ENCODE data around the gene POLD3.
"Not testable (repeated sequence)": the region's sequence is repeated elsewhere in the genome, so short reads cannot be mapped to it uniquely, and the experiment has no call there.

POLD3 gene

DNA sequence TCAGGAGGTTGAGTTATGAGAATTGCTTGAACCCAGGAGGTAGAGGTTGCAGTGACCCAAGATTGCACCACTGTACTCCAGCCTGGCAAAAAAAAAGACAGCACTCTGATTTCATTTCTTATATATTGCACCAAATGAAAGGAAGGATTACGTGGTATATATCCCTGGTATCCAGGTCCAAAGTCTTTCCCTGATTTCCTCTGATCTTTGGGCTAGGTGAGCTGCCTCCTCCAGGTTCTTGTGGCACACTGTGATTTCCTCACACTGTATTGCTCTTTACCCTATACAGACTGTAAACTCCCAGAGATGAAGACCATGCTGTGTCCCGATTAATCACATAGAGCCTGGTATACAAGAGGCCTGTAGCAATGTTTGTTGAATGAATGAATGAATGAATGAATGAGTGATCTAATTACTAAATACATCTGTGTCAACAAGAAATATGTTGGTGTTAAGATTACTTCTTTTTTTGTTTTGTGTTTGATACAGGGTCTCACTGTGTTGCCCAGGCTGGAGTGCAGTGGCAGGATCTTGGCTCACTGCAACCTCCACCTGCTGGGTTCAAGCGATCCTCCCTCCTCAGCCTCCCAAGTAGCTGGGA is 9.3 kb upstream of the POLD3 start:
- FAIRE-seq: no peak

DNA sequence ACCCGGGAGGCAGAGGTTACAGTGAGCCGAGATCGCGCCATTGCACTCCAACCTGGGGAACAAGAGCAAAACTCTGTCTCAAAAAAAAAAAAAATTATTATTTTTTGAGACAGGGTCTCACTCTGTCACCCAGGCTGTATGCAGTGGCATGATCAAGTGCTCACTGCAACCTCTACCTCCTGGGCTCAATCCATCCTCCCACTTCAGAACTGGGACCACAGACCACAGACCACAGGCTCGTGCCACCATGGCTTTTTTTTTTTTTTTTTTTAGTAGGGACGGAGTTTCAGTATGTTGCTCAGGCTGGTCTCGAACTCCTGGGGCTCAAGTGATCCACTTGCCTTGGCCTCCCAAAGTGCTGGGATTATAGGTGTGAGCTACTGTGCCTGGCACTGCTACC is 1.9 kb upstream of the POLD3 start:
- not testable (repeated sequence) for FAIRE-seq

DNA sequence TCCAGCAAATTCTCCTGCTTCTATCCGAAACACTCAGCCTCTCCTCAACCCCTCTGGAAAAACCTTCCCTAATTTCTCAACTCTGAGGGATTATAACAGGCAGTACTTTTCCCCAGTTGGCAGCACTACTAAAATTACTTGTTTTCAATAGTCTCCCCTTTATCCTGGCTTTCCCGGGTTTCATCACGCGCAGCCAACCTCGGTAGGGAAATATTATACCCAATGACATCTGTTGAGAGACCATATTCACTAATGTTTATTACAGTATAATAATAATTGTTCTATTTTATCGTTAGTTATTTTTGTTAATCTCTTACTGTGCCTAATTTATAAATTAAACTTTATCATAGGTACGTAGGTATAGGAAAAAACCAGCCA is 330 bp upstream of the POLD3 start:
- no peak for FAIRE-seq

DNA sequence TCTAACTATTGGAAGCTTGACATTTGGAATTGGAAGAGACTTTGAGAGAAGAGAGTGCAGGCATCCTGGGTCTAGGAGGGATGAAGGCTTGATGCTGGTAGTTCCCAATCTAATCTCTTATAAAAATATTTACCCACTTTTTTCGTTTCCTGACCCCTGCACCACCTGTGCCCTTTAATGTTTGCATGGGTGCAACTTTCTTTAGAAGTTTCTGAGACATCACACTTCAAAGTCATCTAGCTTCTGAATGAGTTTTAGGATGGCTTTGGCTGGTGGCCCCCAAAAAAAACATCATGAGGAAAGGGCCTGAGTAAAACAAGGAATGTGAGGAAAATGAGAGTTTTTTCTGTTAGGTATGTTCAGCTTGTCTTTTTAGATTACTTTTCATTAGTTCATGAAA is 1.1 kb downstream of the POLD3 start:
- no peak for FAIRE-seq

DNA sequence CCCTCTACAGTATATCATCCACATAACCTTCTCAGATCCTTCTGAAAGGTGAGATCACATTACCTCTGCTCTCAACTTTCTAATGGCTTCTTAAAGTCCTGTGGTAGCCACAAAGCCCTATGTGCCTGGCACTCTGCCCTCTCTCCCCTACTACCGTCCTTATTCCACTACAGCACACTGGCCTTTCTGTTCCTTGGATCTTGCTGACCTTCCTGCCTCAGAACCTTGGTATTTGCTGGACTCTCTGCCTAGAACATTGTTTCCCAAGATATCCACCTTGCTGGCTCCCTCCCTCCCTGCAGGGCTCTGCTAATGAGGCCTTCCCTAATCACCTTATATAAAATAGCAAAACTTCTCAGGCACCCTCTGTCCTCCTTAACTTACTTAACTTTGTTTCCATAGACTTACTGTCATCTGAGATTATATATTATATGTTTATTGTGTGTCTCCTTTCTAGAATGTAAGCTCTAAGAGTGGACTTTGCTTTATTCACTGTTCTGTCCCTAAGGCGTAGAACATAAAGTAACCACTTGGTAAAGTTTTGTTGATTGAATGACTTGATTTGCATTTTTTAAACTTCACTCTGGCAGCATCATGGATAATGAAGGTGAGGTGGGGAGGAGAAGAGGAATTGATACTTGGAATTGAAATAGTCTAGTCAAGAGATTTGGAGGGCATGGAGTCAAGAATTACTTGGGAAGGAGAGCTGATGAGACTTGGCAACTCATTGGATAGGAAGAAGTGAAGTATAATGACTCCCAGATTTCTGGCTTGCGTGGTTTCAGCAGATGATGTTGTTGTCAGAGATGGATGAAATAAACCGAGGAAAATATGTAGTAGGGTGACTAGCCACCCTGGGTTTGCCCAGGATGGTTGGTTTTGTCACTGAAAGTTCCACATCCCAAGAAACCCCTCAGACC is 10.5 kb downstream of the POLD3 start:
- FAIRE-seq: no peak

DNA sequence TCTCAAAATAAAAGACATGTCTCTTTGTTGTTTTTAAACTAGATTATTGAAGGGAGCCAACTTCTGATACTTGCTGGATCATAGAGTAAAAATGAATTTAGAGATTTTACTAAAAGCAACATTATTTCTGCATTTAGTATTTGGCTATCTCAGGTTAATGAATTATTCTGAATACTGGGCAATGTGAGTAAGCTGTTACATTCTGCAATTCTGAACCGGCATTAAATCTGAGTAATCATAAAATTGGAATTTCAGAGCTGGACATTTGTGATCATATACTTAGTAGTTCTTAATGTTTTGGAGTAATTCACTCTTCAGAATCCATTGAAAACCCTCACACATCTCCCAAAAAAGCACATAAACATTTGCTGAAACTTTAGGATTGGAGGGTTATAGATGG is 11.5 kb downstream of the POLD3 start:
- no peak for FAIRE-seq

DNA sequence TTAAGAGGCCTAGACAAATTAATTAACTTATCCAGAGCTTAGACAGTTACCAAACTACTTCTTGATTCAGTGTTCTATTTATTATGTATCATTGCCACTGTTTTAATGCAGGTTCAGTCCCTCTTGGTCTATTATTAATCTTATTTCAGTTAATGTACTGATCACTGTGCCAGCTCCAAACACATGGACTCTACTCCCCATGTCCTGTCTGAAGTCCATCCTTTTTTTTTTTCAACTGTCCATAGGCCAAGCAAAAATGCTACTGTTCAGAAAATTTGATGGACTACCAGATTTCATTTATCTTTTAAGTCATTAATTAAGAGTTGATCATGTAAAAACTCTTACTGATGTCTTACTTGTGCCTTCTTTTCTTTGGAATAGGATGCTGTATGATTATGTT is 11.9 kb downstream of the POLD3 start:
- no peak for FAIRE-seq

DNA sequence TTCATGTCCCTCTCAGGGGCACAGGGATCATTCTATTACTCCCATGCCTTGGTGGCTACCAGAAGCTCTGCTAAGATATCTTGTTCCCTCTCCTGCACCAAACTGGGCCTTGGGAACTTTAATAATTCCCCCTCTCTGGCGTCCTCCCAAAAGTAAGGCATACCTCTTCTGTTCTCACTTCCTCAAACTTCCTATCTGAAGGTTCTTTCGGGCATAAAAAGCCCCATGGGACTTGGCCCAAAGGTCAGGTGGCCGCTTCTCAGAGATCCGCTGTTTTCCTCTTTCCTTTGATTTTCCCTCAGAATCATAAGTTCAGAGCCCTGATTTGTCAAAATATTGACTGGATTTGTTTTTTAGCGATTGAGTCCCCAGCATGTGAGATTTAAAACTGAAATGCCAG is 13.0 kb downstream of the POLD3 start:
- FAIRE-seq: no peak

DNA sequence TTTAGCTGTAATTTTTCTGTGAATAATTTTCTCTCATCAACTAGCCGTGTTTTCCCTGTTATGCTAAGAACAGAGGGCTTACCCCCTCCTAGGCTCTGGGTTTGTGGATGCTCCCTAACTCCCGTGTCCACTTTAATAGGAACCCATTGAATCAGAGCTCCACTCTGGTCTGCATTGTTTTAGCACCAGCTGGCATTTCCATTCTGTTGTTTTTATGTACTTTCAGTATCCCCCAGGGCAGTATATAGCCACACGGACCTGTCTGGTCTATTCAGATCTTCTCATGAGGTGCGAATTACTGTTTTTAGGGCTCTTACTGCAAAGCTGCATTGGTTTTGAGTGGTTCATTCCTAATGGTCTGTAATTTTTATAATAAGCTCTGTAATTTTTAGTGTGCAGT is 16.0 kb downstream of the POLD3 start:
- no peak for FAIRE-seq

DNA sequence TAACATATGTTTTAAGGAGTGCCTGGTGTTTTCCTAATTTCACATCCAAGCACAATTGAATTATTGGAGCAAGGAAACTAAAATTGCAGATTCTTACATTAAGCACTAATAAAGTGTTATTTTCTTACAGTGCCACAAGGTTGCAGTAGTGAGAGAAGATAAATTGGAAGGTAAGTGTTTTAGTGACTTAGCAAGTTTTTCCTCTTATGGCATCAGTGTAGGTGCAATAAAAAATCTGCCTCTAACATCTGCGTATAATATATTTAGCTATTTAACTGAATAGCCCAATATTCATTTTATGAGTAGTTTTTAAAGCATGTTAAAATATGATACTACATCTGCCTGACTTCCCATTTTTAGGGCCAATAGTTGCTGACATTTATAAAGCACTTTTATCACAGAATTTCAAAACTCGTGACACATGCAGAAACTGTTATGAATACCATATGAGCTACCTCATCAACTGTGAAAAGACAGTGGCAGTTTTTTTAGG is 19.0 kb downstream of the POLD3 start:
- FAIRE-seq: peak; percentile 95

DNA sequence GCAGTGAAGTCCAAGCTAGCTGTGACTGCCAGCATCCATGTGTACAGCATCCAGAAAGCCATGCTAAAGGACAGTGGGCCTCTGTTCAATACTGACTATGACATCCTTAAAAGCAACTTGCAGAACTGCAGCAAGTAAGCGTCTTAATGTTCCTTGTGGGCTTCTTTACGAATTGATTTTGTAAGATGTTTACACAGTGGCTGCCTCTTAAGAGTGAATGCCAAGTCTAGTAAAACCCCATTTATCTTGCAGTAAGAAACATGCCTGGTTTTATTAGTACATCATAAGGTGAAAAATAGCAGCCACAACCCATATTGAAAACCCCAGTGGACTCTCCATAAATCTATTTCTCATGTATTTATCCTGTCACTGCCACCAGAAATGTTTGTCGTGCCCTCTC is 20.5 kb downstream of the POLD3 start:
- no peak for FAIRE-seq

DNA sequence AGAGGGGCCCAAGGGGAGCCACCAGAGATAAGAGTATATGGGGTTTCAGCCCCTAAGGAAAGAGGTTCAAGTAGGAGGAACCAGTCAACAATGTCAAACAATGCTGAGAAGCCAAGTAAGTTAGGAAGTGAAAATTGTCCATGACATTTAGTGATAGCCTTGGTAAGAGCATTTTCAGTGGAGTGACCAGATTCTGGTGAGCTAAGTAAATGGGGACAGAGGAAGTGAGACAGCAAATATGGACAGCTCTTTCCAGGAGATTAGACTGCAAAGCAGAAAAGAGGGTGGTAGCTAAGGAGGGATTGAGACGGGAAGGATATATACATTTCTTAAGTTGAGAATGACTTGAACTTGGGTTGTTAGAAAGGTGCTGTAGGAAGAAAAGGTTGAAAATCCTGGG is 22.9 kb downstream of the POLD3 start:
- no peak for FAIRE-seq

DNA sequence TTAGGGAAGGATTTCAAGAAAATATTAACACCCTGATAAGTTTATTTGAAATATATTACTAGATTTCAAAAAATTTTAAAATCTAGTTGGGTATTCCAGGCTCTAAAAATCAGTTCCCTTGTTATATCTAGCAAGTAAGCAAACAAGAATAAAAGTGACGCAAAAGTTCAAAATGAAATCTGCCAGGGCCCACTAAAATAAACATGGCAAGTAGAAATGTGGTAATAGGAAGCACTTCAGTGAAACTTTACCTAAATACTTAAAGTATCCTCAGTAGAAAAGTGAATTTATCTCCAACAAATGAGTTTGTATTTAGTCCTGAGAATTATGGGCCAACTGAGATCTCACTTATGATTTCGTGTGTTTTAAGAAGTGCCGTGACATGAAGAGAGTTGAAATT is 23.6 kb downstream of the POLD3 start:
- FAIRE-seq: no peak

DNA sequence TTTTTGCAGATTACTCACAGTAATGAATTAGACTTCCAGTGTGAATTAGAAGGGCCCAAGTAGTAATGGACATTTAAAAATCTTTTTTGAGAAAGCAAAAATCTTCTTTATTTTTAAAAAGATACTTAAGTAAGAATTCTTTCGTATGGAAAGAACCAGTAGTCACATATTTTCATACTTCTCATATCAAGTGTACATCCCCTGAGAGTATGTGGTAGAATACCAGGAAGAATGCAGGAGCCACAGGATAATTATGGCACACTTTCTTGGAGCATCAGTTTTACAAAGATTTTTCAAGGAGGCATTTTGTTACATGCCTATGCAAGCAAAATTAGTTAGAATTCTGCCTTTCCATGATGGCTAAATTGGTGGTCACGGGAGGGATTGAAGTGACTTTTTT is 28.1 kb downstream of the POLD3 start:
- no peak for FAIRE-seq

DNA sequence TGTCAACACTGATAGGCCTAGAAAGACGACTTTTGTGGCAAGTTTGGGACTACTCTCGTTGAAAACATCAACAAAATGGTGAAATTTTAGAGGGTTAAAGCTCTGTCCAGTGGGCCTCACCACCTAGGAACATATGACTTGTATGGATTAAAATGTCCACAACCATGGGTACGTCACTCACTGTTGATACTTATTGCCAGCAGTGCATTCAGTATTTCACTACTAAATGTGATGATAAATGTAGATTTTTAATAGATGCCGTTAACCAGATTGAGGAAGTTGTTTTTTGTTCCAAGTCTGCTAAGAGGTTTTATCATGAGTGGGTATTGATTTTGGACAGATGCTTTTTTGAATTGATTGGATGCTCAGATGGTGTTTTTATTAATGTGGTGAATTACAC is 33.7 kb downstream of the POLD3 start:
- no peak for FAIRE-seq

DNA sequence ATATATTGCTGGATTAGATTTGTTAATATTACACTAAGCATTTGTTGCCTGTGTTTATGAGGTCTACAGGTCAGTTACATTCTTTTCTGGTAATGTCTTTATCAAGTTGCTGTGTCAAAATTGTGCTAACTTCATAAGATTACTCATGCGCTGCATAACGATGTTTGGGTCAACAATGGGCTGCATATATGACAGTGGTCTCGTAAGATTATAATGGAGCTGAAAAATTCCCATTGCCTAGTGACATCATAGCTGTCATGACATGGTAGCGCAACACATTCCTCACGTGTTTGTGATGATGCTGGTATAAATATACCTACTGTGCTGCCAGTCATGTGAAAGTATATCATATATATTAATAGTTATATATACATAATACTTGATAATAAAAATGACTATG is 34.2 kb downstream of the POLD3 start:
- no peak for FAIRE-seq

DNA sequence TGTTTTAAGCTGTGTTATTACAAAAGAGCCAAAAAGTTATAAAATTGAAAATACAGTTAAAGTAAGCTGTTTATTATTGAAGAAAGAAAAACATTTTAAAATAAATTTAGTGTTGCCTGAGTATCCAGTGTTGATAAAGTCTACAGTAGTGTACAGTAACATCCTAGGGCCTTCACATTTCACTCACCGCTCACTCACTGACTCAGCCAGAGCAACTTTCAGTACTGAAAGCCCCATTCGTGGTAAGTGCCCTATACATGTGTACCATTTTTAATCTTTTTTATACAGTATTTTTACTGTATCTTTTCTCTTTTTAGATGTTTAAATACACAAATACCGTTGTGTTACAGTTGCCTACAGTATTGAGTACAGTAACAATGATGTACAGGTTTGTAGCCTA is 35.0 kb downstream of the POLD3 start:
- peak; percentile 43 for FAIRE-seq

DNA sequence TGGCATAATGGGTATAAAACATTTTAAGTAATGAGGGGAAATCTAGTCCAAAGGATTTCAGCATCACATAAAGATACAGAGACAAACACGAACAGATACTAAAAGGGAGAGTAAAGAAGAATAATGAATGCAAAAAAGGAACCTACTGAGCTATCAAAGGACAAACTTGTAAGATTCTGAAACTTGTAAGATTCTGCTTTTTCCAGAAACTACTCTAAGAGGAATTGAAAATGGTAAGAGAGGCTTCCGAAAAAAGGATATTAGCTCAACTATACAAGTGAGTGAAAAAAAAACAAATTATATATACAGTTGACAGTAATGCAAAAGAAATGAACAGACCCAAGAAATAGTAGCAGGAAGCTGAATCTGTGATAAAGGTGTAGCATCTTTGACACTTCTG is 37.7 kb downstream of the POLD3 start:
- no peak for FAIRE-seq

DNA sequence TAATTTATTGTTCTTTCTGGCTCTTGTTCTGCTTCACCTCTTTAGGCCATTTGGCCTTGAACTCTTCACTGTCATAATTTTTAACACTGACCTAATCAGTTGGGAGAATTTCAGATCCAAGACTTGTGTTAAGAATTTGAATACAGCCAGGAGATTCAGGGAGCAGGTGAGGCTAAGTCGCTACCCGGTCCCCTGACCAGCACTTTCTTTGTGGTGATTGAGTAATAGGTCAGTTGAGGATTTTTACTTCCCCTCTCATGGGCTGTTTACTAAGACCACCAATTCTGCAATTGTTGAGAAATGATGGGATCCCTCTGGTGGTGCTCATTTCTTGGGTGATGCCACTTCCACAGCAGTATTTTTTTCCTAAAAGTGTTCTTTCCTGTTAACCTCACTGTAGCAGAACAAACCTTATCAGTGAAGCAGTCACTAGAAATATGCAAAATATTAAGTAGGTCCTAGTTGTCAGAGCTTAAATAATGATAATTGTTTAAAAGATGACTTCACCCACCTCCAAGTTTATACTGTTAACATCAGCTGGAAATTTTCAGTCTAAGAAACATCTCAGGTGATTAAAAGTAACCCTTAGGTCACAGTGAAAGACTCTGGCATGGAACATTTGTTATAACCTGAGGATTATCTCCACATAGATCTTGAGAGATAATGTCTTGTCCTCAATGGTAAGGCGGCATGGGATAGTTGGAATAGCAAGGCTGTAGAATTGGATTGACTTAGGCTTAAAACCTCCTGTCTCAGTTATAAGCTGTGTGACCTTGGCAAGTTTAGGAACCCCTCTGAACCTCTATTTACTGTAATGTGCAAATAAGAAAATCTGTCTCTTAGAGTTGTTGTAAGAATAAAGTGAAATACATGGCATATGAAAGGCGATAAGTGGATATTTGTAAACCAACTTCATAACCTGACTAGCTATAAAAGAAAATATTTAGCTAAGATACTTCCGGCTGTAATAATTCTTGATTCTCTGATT is 41.3 kb downstream of the POLD3 start:
- FAIRE-seq: no peak

DNA sequence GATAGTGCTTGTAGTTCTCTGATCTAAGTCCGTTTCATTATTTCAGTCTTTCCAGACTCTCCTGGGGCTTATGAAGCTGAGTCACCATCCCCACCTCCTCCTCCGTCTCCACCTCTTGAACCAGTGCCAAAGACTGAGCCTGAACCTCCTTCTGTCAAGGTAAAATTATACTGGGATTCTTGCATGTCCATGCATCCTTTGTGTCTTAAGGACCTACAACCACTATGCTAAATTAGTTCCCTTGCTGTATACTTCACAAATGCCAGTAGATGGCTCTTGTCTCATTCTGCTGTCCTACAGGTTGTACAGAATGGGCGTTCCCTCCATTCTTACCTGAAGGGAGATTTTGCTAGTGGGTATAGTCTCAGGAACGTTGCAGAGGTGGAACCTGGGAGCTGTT is 42.2 kb downstream of the POLD3 start:
- FAIRE-seq: peak; percentile 58

DNA sequence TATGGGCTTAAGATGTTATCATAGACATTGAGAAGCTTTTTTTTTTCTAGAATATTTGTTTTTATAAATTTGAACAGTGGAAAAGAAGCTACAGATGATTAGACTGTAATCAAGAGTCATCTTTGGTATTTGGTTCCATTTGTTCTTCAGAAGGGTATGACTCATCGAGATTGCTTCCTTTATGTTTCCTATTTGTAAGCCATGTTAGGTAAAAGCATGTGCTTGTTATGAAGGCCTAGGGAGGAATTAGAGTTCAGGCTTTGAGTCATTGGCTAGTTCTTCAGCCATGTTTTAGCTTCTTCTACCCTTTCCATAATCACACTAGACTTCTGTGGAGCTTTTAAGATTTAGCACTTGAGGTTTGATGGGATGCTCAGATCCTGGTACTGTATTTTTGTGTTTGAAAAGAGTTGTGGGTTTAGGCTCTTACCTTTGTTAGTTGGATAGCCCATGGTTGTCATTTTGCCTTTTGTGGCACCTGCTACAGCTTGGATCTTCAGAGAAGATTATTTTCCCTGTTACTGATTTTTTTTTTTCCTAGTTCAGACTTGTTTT is 44.3 kb downstream of the POLD3 start:
- no peak for FAIRE-seq

DNA sequence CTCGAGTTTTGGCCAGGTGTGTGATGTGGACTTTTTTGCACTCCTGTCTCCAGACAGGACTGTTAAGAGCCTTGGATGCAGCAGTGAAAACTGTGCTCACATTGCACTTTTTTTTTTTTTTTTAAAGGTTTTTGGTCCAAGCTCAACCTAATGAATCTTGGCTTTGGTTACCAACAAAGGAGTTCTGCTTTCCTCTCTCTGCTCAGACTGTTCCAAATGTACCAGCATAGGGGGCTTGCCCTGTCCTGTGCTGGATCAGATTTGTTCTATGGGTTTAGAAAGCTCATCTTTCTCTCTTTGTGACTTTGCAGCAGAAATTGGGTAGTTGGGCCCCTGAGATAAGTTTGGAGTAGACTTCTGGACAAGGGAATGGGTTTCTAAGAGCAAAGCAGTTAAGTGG is 45.3 kb downstream of the POLD3 start:
- FAIRE-seq: no peak

DNA sequence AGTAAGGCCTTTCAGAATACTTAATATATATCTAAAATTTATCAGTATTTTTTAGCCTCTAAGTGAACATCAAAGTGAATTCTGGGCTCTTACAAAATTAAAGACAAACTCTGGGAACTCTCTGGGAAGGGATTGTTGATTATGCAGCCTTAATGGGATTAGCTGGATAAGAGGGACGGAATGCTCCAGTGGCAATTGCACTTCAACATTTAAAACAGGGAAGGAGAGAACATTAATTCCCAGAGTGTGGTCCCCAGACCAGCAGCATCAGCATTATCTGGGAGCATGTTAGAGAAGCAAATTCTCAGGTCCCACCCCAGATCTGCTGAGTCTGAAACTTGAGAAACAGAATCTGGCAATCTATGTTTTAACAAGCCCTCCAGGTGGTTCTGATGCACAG is 46.5 kb downstream of the POLD3 start:
- no peak for FAIRE-seq
